Activated T-helper 1 cell treated with anti-CD3 and anti-CD28 coated beads, Interleukin-12 subunit alpha, Interleukin-12 subunit beta, Interleukin-2, Interleukin-4 antibody, amounts not matched to agents 30 ng/mL and 10 ng/mL and 1 ng/mL, durations not matched to agents 14 hours and 24 hours and 36 hours (primary cell): ENCODE results near the gene MITF. TPM values are rescaled to one million over a fixed set of nuclear protein-coding genes. Genes with fewer than 3 reads are reported as not detected.

Experiments used
- DNase-seq: peaks from one replicate; pipeline ENCODE4 v3.0.0; 2021; ENCODE audit warnings: low spot score
- H3K27ac Mint-ChIP-seq: one replicate; pipeline ENCODE4 v1.8.0; 2021; ENCODE audit warnings: mild to moderate bottlenecking, mixed read lengths
- H3K27me3 Mint-ChIP-seq: one replicate; pipeline ENCODE4 v1.8.0; 2022; ENCODE audit warnings: mild to moderate bottlenecking, moderate library complexity, mixed read lengths; ENCODE audit not compliant: insufficient read depth
- H3K36me3 Mint-ChIP-seq: one replicate; pipeline ENCODE4 v1.8.0; 2021; ENCODE audit warnings: low read depth, mixed read lengths
- H3K4me1 Mint-ChIP-seq: one replicate; pipeline ENCODE4 v1.8.0; 2021; ENCODE audit warnings: low read depth, mixed read lengths
- H3K4me3 Mint-ChIP-seq: one replicate; pipeline ENCODE4 v1.8.0; 2021; ENCODE audit warnings: mild to moderate bottlenecking, moderate library complexity, mixed read lengths
- H3K9me3 Mint-ChIP-seq: one replicate; pipeline ENCODE4 v1.8.0; 2021; ENCODE audit warnings: mixed read lengths
- intact Hi-C: fragments of 100-400 bp; cut with micrococcal nuclease; formaldehyde crosslinking; loops from one replicate; pipeline ENCODE4 v1.15.1; 2024
- total RNA-seq: library from RNA; stranded (reverse); gene quantifications from 2 replicates; pipeline ENCODE4 v1.2.3, GENCODE V29; 2022

MITF gene
- total RNA-seq, 1 donor from 2014 or later = 0.54 TPM

DNA sequence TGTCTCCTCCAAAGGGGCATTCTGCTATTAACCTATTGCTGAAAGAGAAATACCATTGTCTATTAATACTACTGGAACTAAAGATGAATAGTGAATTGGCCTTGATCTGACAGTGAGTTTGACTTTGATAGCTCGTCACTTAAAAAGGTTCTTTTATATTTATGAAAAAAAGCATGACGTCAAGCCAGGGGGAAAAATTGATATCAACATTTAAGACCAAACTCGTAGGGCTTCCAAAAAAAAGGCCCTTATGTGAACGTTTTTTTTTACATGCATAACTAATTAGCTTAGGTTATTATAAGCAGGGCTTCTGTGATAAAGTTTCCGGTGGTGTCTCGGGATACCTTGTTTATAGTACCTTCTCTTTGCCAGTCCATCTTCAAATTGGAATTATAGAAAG, 197.0 kb downstream of the MITF start:
- intact Hi-C loops = no loop called here
- no peak overlapping the region for H3K27ac Mint-ChIP-seq
- no peaks in the 10 kb centered on the region for H3K9me3 Mint-ChIP-seq
- H3K36me3 Mint-ChIP-seq = no peaks in the 10 kb centered on the region
- no peaks in the 10 kb centered on the region for H3K4me1 Mint-ChIP-seq
- H3K4me3 Mint-ChIP-seq = no peak overlapping the region
- no peaks in the 10 kb centered on the region for H3K27me3 Mint-ChIP-seq
- no peak for DNase-seq

DNA sequence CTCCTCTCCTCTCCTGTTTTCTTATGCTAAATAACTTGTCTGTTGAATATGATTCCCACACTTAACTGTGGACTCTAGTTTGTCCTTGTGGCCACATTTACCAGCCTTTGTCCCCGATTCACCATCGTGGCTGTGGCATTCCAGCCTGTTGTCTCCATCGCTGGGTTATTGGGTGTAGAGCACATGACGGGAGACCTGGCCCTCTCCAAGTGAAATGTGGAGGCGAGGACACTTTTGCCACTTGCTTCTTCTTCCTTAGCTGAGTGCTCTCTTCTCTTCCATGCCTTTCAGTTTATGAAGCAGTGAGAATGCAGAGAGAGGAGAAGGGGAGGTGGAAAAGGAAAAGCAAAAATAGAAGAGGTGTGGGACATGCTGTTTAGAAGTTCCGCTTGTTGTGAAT, 198.8 kb downstream of the MITF start:
- Mint-ChIP-seq H3K27me3 (no peaks in the 10 kb centered on the region), H3K4me1 (no peaks in the 10 kb centered on the region), H3K9me3 (no peaks in the 10 kb centered on the region), H3K4me3 (no peak overlapping the region), H3K36me3 (no peaks in the 10 kb centered on the region), H3K27ac (no peak overlapping the region)
- no peak for DNase-seq
- intact Hi-C loops = no loop called here

DNA sequence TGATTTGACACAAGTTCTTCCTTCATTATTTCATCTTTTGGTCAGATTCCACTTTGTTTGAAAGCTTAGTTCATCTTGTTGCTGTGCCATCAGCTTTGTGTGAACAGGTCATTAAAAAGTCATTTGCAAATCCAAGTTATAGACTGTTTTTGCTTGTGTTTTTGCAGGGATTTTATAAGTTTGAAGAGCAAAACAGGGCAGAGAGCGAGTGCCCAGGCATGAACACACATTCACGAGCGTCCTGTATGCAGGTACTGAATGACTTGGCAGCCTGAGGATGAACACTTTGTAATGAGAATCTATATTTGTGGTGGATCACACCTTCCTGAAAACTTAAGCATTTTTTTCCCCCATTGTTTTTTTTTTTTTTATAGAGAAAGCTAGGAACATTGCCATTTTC, 199.7 kb downstream of the MITF start:
- no peak overlapping the region for H3K27ac Mint-ChIP-seq
- no peaks in the 10 kb centered on the region for H3K27me3 Mint-ChIP-seq
- no peak overlapping the region for H3K4me3 Mint-ChIP-seq
- intact Hi-C loops = no loop called here
- no peaks in the 10 kb centered on the region for H3K9me3 Mint-ChIP-seq
- no peak for DNase-seq
- H3K4me1 Mint-ChIP-seq = no peaks in the 10 kb centered on the region
- H3K36me3 Mint-ChIP-seq = no peaks in the 10 kb centered on the region

DNA sequence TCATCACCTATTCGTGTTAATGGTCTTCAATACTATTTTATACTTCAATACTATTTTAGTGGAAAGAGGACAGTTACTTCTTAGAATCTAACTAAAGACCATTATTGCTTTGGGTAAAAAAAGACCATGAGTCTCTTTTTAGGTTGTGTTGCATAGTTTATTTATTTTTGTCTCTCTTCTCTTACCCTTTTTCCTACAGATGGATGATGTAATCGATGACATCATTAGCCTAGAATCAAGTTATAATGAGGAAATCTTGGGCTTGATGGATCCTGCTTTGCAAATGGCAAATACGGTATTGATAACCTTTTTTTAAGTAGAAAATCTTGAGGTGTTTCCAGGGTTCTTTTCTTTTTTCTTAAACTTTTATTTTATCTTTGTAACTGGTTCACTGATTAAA, 201.8 kb downstream of the MITF start:
- no peaks in the 10 kb centered on the region for H3K9me3 Mint-ChIP-seq
- DNase-seq = no peak
- H3K27ac Mint-ChIP-seq = no peak overlapping the region

DNA sequence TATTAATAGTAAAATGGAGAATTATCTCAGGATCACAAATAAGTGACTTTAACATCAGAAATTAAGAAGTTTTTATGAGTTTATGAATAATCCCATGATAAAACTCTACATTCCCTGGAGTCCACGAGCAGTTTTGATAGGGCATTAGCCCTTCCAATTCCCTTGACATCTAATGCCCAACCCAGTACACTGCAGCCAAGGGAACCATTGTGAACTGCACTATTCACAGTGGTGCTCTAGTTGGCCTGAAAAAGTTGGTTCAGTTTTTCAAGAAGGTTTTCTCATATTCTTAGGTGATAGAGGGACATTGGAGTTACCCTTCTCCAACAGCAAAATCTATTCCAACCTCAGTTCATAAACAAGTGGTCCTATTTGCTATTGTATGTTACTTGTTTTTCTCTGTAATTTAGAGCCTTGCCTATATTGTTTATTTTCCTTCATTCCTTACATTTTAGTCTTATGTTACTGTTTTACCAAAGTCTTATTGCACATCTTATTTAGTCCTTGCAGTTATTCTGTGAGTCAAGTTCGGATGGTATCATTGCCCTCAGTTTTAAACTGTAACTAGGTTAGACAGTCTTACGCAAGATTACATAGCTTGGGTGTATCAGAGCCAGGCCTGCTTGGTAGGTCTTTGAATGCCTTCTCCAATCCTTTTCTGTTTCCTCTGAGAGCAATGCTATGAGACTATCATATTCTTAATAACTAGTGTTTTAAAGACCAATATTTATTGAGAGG, 202.3 kb downstream of the MITF start:
- Mint-ChIP-seq H3K9me3 (no peaks in the 10 kb centered on the region), H3K4me3 (no peak overlapping the region), H3K27ac (no peak overlapping the region), H3K27me3 (no peaks in the 10 kb centered on the region), H3K36me3 (no peaks in the 10 kb centered on the region), H3K4me1 (no peaks in the 10 kb centered on the region)
- DNase-seq = no peak
- intact Hi-C loops = loop anchor here (10.0 kb wide), 1 partner anchor 617 kb away; no protein-coding TSS in a partner anchor

More for the DNA sequence above, 201.8 kb downstream of the MITF start:
- Mint-ChIP-seq H3K4me3 (no peak overlapping the region), H3K27me3 (no peaks in the 10 kb centered on the region), H3K4me1 (no peaks in the 10 kb centered on the region), H3K36me3 (no peaks in the 10 kb centered on the region)
- intact Hi-C loops = loop anchor here (10.0 kb wide), 1 partner anchor 616 kb away; no protein-coding TSS in a partner anchor

DNA sequence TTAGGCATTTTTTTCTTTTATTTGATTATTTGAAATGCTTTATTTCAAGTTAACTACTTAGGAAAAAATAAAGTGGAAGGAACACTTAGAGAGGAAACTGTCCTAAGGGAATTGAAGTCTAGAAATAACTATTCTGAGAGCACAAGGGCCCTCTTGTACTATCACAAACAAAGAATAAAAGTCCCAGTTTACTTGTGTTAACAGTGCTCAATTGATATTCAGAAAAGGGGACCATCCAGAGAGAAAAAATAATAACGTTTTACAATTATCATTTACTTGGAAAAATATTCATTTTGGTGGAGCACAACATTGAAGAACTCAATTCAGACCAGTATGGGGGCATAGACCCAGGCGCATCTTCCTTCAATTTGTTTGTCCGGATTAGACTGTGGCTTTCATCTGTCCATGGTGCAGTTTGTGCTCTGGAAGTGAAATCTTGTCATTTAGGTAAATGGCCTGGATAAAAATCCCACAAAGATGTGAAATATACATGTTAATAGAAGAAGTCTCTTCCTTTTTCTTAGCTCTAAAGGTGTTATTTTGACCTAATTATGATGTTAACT, 205.7 kb downstream of the MITF start:
- no peaks in the 10 kb centered on the region for H3K4me1 Mint-ChIP-seq
- DNase-seq = no peak
- H3K9me3 Mint-ChIP-seq = no peaks in the 10 kb centered on the region
- H3K27me3 Mint-ChIP-seq = no peaks in the 10 kb centered on the region
- H3K27ac Mint-ChIP-seq = no peak overlapping the region
- H3K4me3 Mint-ChIP-seq = no peak overlapping the region
- intact Hi-C loops = loop anchor here (5.0 to 10.0 kb wide), 2 partner anchors 620 to 823 kb away; partner anchors contain the start of gene LMOD3
- no peaks in the 10 kb centered on the region for H3K36me3 Mint-ChIP-seq

DNA sequence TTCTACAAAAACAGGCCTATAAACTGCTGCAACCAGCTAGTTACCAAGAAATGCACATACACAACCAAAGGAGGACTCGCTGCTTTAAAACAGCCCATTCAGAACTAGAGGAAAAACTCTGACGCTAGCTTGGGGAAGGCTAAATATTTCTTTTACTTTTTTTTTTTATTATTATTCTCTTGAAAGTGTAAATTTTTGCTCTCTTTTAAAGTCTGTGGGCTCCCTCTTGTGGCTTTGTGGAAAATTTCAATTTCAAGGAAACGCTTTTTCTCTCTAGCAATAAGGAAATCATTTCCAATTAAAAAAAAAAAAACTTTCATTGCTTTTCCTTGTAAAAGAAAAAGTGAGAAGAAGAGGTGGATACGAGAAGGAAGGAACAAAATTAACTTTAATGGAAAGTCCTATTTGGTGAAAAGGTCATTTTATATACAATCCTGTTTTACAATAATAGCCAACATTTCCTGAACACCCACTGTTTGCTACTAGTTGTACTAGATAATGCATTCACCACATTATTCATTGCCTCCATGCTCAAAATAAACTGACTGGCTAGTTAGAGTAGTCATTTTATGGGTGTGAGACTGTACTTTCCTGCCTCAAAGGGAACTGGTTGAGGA, 209.1 kb downstream of the MITF start:
- Mint-ChIP-seq H3K27ac (no peak overlapping the region), H3K9me3 (no peaks in the 10 kb centered on the region), H3K4me3 (no peak overlapping the region), H3K4me1 (no peaks in the 10 kb centered on the region), H3K27me3 (peaks cover 5% of the 10 kb centered on the region), H3K36me3 (no peaks in the 10 kb centered on the region)
- intact Hi-C loops = loop anchor here (1.0 to 10.0 kb wide), 3 partner anchors 624 to 826 kb away; partner anchors contain the start of gene LMOD3
- DNase-seq = no peak

DNA sequence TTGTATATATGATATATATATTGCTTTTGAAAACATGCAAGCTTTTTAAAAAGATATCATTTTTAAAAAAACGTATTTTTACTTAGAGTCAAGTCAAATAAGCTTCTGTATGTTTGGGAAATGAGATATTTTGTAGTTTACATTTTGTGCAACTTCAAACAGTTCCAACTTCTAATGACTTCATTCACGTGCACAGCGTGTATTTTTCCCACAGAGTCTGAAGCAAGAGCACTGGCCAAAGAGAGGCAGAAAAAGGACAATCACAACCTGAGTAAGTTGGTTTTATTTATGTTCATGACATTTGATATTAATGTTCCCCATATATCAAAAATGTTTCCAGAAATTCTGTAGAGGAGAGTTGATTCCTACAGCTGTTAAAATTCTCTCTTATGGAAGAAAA, 212.4 kb downstream of the MITF start:
- H3K4me1 Mint-ChIP-seq = no peaks in the 10 kb centered on the region
- intact Hi-C loops = no loop called here
- peaks cover 5% of the 10 kb centered on the region for H3K27me3 Mint-ChIP-seq
- DNase-seq = no peak
- no peak overlapping the region for H3K27ac Mint-ChIP-seq
- no peak overlapping the region for H3K4me3 Mint-ChIP-seq
- no peaks in the 10 kb centered on the region for H3K9me3 Mint-ChIP-seq
- H3K36me3 Mint-ChIP-seq = no peaks in the 10 kb centered on the region

DNA sequence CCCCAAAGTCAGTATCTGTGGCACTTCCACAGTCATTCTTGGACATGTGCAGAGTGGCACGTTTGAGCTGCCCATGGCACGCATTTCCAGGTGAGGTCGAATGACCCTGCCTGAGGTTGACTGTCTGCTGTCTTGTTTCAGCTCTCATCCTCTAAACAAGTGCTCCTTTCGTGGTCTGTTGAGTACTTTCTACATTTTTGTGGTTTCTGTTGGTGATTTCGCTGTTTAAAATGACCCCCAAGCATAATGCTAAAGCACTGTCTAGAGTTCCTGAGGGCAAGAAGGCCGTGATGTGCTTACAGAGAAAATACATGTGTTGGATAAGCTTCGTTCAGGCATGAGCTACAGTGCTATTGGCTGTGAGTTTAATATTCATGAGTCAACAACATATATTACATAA, 220.3 kb downstream of the MITF start:
- peaks cover 3% of the 10 kb centered on the region for H3K27me3 Mint-ChIP-seq
- no peaks in the 10 kb centered on the region for H3K4me1 Mint-ChIP-seq

DNA sequence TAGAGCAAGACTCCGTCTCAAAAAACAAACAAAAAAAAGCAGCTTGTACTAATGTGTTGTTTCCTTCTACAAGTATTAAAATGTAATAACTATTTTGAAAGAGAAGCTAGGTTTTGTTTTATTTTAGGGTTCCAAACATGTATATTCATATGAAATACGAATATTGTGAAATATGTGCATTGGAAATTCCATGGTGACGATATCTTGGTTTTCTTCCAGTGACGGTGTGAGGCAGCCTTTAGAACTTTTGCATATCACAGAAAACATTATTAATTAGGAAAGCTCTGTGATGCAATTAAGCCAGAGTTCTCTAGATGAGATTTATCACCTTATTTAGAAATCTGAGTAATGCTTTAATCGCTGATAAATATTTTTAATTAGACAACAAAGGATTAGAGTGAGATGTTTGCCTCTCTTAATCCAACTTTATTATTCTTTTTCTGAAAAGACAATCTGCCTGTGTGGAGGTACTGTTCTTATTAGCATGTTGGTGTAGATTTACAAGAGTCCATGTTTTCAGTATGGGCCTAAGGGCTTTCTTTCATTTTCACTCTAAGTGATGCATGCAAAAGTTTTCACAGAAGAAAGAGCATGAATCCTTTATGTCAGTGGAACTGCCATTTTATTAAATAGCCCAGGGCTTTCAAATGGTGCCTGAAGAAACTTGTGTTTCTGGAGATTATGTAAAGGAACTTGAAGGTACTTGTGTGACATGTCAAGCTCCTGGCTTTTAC, 222.6 kb downstream of the MITF start:
- Mint-ChIP-seq H3K4me1 (no peaks in the 10 kb centered on the region), H3K4me3 (no peak overlapping the region), H3K9me3 (no peaks in the 10 kb centered on the region), H3K27ac (no peak overlapping the region), H3K36me3 (no peaks in the 10 kb centered on the region), H3K27me3 (peaks cover 3% of the 10 kb centered on the region)
- intact Hi-C loops = no loop called here
- no peak for DNase-seq

More for the DNA sequence above, 220.3 kb downstream of the MITF start:
- no peak for DNase-seq
- H3K9me3 Mint-ChIP-seq = no peaks in the 10 kb centered on the region
- intact Hi-C loops = no loop called here
- H3K4me3 Mint-ChIP-seq = no peak overlapping the region
- no peak overlapping the region for H3K27ac Mint-ChIP-seq
- no peaks in the 10 kb centered on the region for H3K36me3 Mint-ChIP-seq

DNA sequence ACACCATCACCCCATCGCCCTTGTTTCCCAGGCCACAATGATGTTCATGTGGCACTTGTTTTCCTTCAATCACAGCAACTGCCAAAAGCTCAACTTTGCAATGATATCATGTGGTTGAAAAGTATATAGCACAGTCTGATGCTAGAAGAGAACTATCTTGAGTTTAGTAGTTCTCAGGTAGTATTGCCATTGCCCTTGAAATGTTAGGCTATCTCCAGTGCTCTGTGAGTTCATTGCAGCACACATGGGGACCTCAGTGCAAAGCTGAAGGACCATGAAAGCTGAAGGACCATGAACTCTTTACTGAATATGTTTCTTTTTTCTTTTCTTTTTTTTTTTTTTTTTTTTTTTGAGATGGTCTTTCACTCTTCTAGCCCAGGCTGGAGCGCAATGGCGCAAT, 224.4 kb downstream of the MITF start:
- H3K4me3 Mint-ChIP-seq = no peak overlapping the region
- DNase-seq = no peak
- no peaks in the 10 kb centered on the region for H3K36me3 Mint-ChIP-seq
- H3K4me1 Mint-ChIP-seq = no peaks in the 10 kb centered on the region
- H3K27ac Mint-ChIP-seq = no peak overlapping the region
- H3K9me3 Mint-ChIP-seq = no peaks in the 10 kb centered on the region
- intact Hi-C loops = no loop called here
- no peaks in the 10 kb centered on the region for H3K27me3 Mint-ChIP-seq

DNA sequence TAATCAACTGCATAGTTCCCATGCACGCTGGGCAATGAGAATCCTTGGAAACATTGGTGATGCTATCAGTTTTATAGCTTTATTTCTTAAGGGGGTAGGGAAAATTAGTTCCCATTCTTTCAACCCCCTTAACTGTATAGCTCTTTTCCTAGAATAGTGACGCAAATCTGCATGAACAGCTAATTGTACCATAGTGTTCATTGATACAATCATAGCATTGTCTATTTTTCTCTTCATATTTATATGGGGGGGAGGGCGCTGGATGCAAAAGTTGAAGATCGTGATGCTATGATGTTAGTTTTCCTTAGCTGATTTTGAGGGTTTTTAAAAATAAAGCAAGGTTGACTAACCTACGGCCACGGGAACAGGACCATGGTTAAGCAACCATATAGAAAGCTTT, 227.9 kb downstream of the MITF start:
- Mint-ChIP-seq H3K27me3 (no peaks in the 10 kb centered on the region), H3K4me1 (no peaks in the 10 kb centered on the region), H3K9me3 (no peaks in the 10 kb centered on the region), H3K27ac (no peak overlapping the region), H3K36me3 (no peaks in the 10 kb centered on the region), H3K4me3 (no peak overlapping the region)
- DNase-seq = no peak
- intact Hi-C loops = no loop called here

DNA sequence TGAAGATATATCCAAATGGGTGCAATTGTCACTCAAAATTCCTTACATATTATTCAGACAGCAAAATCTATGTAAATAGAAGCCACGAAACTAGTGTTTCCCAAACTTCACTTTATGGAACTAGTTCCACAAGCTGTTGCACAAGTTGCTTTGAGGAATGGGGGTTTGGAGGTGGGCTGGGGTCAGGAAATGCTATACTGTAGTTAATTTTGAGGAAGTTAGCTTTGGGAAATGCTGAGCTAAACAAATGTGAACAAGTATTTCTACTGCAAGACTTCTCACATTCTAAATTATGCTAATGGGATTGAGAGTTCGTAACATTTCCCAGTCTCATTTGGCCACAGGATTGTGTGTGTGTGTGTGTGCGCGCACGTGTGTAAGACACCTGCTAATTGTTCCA, 231.6 kb downstream of the MITF start:
- Mint-ChIP-seq H3K27ac (no peak overlapping the region), H3K4me3 (no peak overlapping the region), H3K27me3 (peaks cover 4% of the 10 kb centered on the region), H3K4me1 (no peaks in the 10 kb centered on the region), H3K9me3 (no peaks in the 10 kb centered on the region), H3K36me3 (no peaks in the 10 kb centered on the region)
- no peak for DNase-seq
- intact Hi-C loops = no loop called here
